Measurements from ENCODE around the gene PRICKLE2. TPM values are rescaled to one million over a fixed set of nuclear protein-coding genes. Genes with fewer than 3 reads are reported as not detected.

The PRICKLE2 gene
- total and polyA plus RNA-seq, 2 experiments from 2014 or later, result 8.5 to 30.3 TPM

DNA sequence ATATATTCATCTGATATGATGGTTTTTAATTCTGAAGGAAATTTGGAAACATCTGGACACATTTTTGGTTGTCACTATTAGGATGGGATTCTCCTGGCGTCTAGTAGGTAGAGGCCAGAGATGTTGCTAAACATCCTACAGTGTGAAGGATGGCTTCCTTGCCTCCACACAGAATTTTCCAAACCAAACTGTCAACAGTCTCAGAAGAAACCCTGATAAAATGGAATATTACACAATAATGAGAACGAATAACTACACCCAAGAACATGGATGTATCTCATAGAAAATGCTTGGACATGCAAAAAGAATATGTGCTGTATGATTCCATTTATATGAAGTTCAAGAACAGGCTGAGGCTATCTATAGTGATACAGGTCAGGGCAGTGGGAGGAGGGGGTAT is 122.1 kb downstream of the PRICKLE2 start:
- Histone ChIP-seq H4K20me1 (ENCODE audit: insufficient read depth, poor library complexity, severe bottlenecking) (no peaks in the 10 kb centered on the region), H2AFZ (no peak overlapping the region), H3K36me3 (replicated peaks; ENCODE audit: insufficient read depth, low read depth) (no peaks in the 10 kb centered on the region), H3K4me3 (no peak overlapping the region), H3K79me2 (peaks cover 2% of the 10 kb centered on the region), H3K4me2 (no peak overlapping the region), H3K27ac (no peak overlapping the region), H3K4me1 (ENCODE audit: insufficient read depth) (peaks cover 20% of the 10 kb centered on the region), H3K27me3 (no peaks in the 10 kb centered on the region), H3K9me3 (ENCODE audit: low read depth) (no peaks in the 10 kb centered on the region), H3K9me2 (replicated peaks; ENCODE audit: insufficient read depth) (no peaks in the 10 kb centered on the region)
- TF ChIP-seq EZH2phosphoT487 (IDR thresholded peaks at IDR 0.05; ENCODE audit: low read depth, severe bottlenecking, unreplicated experiment), result no peak
- TF ChIP-seq, protein P1, sequence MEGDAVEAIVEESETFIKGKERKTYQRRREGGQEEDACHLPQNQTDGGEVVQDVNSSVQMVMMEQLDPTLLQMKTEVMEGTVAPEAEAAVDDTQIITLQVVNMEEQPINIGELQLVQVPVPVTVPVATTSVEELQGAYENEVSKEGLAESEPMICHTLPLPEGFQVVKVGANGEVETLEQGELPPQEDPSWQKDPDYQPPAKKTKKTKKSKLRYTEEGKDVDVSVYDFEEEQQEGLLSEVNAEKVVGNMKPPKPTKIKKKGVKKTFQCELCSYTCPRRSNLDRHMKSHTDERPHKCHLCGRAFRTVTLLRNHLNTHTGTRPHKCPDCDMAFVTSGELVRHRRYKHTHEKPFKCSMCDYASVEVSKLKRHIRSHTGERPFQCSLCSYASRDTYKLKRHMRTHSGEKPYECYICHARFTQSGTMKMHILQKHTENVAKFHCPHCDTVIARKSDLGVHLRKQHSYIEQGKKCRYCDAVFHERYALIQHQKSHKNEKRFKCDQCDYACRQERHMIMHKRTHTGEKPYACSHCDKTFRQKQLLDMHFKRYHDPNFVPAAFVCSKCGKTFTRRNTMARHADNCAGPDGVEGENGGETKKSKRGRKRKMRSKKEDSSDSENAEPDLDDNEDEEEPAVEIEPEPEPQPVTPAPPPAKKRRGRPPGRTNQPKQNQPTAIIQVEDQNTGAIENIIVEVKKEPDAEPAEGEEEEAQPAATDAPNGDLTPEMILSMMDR (IDR thresholded peaks at IDR 0.05; ENCODE audit: poor library complexity), result no peak
- WGBS (ENCODE audit: low lambda C conversion rate, missing lambda C conversion rate), result 90% methylated on average over 2 of the region's 2 CpGs
- no peak for DNase-seq (ENCODE audit: low spot score)

DNA sequence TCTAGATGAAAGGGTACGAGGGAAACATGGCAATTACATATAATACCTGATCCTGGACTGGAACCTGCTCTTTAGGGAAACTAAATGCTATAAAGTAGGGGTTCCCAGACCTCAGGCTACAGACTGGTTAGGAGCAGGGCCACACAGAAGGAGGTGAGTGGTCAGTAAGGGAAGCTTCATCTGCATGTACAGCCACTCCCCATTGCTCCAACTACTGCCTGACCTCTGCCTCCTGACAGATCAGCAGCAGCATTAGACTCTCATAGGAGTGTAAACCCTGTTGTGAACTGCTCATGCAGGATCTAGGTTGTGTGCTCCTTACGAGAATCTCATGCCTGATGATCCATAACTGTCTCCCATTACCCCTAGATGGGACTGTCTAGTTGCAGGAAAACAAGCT is 123.1 kb downstream of the PRICKLE2 start:
- no peaks in the 10 kb centered on the region for H3K9me2 ChIP-seq (replicated peaks; ENCODE audit: insufficient read depth)
- no peaks in the 10 kb centered on the region for H3K36me3 ChIP-seq (replicated peaks; ENCODE audit: insufficient read depth, low read depth)
- TF ChIP-seq EZH2 (IDR thresholded peaks at IDR 0.05; ENCODE audit: borderline replicate concordance) (no peak), EZH2phosphoT487 (IDR thresholded peaks at IDR 0.05; ENCODE audit: low read depth, severe bottlenecking, unreplicated experiment) (no peak)
- TF ChIP-seq, protein P1 (IDR thresholded peaks at IDR 0.05; ENCODE audit: poor library complexity), result no peak
- H3K79me2 ChIP-seq, result peaks cover 2% of the 10 kb centered on the region
- WGBS (ENCODE audit: low lambda C conversion rate, missing lambda C conversion rate), result 93% methylated on average over 2 of the region's 2 CpGs
- no peaks in the 10 kb centered on the region for H3K27me3 ChIP-seq
- no peak overlapping the region for H3K27ac ChIP-seq
- H4K20me1 ChIP-seq (ENCODE audit: insufficient read depth, poor library complexity, severe bottlenecking), result no peaks in the 10 kb centered on the region
- H3K4me1 ChIP-seq (ENCODE audit: insufficient read depth), result peaks cover 14% of the 10 kb centered on the region
- no peak overlapping the region for H3K4me3 ChIP-seq
- H3K4me2 ChIP-seq, result no peak overlapping the region
- no peaks in the 10 kb centered on the region for H3K9me3 ChIP-seq (ENCODE audit: low read depth)
- DNase-seq (ENCODE audit: low spot score), result no peak
- no peak overlapping the region for H2AFZ ChIP-seq

DNA sequence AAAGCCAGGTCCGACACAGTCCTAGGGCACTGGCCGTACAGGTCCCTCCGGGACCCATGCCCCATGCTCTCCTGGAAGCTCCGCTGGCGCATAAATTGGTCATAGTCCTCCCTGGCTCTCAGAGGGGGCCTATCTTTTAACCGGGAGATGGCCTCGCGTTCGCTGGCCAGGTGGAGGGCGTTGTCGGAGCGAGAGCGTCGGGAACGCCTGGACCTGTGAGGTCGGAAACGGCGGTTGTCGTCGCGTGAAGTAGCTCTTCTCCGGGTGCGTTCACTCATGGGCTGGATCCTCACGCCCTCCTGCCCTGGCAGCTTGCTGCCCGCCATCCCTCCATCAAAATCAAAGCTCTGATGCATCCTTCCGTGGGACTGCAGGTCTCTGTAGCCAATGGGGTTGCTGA is 126.0 kb downstream of the PRICKLE2 start:
- no peak overlapping the region for H3K27ac ChIP-seq
- no peaks in the 10 kb centered on the region for H4K20me1 ChIP-seq (ENCODE audit: insufficient read depth, poor library complexity, severe bottlenecking)
- no peak for TF ChIP-seq EZH2phosphoT487 (IDR thresholded peaks at IDR 0.05; ENCODE audit: low read depth, severe bottlenecking, unreplicated experiment)
- no peak for TF ChIP-seq EZH2 (IDR thresholded peaks at IDR 0.05; ENCODE audit: borderline replicate concordance)
- TF ChIP-seq, protein P1 (IDR thresholded peaks at IDR 0.05; ENCODE audit: poor library complexity), result no peak
- no peaks in the 10 kb centered on the region for H3K9me3 ChIP-seq (ENCODE audit: low read depth)
- H3K79me2 ChIP-seq, result peaks cover 2% of the 10 kb centered on the region
- no peaks in the 10 kb centered on the region for H3K36me3 ChIP-seq (replicated peaks; ENCODE audit: insufficient read depth, low read depth)
- DNase-seq (ENCODE audit: low spot score), result no peak
- no peak overlapping the region for H3K4me3 ChIP-seq
- H3K27me3 ChIP-seq, result no peaks in the 10 kb centered on the region
- WGBS (ENCODE audit: low lambda C conversion rate, missing lambda C conversion rate), result 97% methylated on average over 25 of the region's 26 CpGs
- no peaks in the 10 kb centered on the region for H3K9me2 ChIP-seq (replicated peaks; ENCODE audit: insufficient read depth)
- H2AFZ ChIP-seq, result no peak overlapping the region
- peaks cover 3% of the 10 kb centered on the region for H3K4me1 ChIP-seq (ENCODE audit: insufficient read depth)
- H3K4me2 ChIP-seq, result no peak overlapping the region

DNA sequence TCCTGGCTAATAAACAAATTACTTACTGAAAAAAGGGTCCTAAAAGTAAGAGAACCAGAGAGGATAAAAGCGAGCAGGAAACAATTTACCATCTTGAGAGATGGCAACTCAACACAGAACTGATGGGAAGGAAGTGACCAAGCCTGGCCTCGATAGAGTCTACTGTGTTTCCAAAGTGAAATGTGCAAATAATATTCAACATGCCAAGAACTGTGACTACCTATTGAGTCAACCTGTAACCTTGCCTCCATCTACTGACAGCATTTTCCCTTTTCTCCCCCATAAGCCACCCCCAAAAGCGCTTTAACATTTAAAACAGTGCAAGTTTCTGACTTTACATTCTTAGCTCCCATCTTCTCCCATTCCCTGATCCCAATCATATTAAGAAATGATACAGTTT is 126.6 kb downstream of the PRICKLE2 start:
- Histone ChIP-seq H2AFZ (no peak overlapping the region), H3K9me2 (replicated peaks; ENCODE audit: insufficient read depth) (no peaks in the 10 kb centered on the region), H4K20me1 (ENCODE audit: insufficient read depth, poor library complexity, severe bottlenecking) (no peaks in the 10 kb centered on the region), H3K27ac (no peak overlapping the region), H3K4me3 (no peak overlapping the region), H3K36me3 (replicated peaks; ENCODE audit: insufficient read depth, low read depth) (no peaks in the 10 kb centered on the region), H3K9me3 (ENCODE audit: low read depth) (no peaks in the 10 kb centered on the region), H3K4me2 (no peak overlapping the region), H3K27me3 (no peaks in the 10 kb centered on the region), H3K4me1 (ENCODE audit: insufficient read depth) (no peaks in the 10 kb centered on the region), H3K79me2 (peaks cover 2% of the 10 kb centered on the region)
- TF ChIP-seq EZH2 (IDR thresholded peaks at IDR 0.05; ENCODE audit: borderline replicate concordance) (no peak), EZH2phosphoT487 (IDR thresholded peaks at IDR 0.05; ENCODE audit: low read depth, severe bottlenecking, unreplicated experiment) (no peak)
- TF ChIP-seq, protein P1 (IDR thresholded peaks at IDR 0.05; ENCODE audit: poor library complexity), result no peak
- WGBS (ENCODE audit: low lambda C conversion rate, missing lambda C conversion rate), result 91% methylated on average over 3 of the region's 3 CpGs
- no peak for DNase-seq (ENCODE audit: low spot score)

Measured in hepatocyte (in vitro differentiated cells).